GM19043 (cell line): Measurements from ENCODE around the gene DOK5.

ENCODE experiments used
- ATAC-seq: cut with Tn5 transposase; IDR thresholded peaks from one replicate; pipeline ENCODE4 v1.9.1; 2021; ENCODE audit warnings: low read depth; ENCODE audit not compliant: unreplicated experiment

DOK5 gene

GRCh38 chr20:54680872-54681619 lies 205.7 kb downstream of the DOK5 start:
- no peak for ATAC-seq

DNA sequence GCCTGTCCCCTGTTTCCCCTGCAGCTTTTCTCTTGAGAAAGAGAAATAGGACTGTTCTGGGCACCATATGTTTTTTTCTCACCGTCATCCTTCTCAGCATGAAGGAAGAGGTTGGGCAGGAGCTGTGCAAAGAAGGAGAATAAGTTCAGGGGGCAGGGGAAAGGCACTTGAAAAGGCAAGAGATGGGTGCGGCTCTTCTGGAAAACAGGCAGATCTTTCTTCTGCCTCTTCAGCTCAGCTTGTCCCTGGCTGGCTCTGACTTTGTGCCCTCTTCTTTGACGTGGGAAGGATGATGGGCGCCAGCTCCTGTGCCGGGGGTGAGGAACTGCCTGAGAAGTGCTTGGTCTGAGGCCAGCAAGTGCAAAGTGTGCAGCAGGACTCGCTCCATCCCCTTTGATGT lies 206.5 kb downstream of the DOK5 start:
- no peak for ATAC-seq

DNA sequence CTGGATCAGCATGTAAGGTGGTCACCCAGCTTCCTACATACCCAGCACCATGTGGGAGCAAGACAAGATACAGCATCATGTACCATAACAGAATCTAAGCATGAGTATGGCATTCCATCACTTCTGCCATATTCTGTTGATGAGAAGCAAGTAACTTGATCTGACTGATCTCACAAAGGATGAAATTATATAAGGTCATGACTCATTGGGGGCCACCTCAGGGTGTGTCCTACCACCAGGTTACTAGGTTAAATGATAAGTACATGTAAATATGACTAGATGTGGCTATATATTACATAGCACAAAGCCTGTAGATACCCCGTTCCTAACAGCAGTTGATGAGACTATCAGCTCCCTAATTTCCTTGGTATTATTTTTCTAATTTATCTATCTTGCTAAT lies 213.1 kb downstream of the DOK5 start:
- no peak for ATAC-seq

DNA sequence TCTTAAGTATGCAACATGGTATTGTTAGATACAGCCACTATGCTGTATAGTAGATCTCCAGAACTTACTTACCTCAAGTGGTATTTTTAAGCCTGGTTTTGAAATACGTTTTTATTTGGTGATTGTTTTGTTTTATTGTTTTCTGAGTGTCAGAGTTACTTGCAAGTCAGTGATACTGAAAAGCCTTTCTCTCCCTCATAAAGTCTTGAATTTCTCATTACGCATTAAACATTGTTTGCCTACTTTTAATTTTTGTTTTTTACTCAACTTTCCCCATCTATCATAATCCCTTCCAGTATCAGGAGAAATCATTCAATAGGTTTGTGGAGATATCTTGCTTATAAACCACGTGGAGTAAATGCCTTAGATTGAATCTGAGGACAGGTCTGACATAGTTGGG lies 214.9 kb downstream of the DOK5 start:
- ATAC-seq = no peak

- ATAC-seq = no peak
Measured at GRCh38 chr20:54691327-54691726, 215.9 kb downstream of the DOK5 start.

DNA sequence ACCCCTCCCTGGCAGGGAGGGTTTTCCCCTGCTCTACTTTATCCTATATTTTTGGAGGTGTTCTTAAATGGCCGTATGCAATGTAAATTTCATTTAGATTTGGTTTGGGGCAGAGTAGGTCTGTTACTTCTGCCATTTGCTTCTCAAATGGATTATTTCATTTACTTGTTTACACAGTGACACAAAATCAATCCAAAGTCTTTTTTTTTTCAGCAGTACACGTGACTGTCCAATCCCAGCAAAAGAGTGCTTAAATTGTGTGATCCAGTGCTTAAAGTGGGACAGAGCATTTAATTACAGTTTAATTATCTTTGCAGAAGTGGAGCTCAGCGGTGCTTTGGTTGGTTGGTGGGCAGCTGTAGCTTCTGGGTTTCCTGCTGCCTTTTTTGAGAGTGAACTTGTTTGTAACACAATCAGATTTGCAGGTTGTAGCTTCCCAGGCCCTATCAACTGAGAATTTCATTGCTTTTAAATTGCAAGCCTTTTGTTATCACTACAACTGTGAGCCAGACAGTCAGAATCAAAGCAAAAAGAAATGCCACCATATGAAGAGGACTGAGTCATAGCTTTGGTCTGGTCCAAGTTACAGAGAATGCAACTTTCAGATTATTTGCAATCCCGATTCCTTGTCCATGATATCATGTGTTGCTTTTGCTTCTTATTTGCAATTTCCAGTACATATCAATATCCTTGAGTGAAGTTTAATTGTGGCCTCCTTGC lies 216.9 kb downstream of the DOK5 start:
- no peak for ATAC-seq

- no peak for ATAC-seq
Measured at GRCh38 chr20:54694516-54694915, 219.1 kb downstream of the DOK5 start.

- ATAC-seq = no peak
Measured at GRCh38 chr20:54698373-54698772, 223.0 kb downstream of the DOK5 start.
